ENCODE measurements around the gene NDP.

Gene NDP

DNA sequence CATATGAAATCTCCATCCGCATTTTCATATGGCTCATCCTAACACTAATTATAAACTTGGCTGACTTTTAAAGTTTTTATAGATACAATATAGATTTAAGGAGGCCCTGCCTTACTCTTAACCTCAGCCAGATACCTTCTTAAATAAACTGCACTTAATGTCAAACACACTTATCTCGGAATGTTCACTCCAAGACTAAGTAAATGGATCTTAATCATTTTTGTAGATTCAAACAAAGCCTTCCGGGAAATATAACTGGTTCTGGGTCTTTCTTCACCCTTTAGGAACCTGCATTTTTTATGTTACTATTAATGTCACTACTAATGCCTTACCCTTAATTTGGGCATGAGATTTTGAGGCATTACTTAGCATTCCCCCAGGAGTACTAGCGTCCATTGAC, 43.7 kb upstream of the NDP start:
- TF ChIP-seq, protein P1, sequence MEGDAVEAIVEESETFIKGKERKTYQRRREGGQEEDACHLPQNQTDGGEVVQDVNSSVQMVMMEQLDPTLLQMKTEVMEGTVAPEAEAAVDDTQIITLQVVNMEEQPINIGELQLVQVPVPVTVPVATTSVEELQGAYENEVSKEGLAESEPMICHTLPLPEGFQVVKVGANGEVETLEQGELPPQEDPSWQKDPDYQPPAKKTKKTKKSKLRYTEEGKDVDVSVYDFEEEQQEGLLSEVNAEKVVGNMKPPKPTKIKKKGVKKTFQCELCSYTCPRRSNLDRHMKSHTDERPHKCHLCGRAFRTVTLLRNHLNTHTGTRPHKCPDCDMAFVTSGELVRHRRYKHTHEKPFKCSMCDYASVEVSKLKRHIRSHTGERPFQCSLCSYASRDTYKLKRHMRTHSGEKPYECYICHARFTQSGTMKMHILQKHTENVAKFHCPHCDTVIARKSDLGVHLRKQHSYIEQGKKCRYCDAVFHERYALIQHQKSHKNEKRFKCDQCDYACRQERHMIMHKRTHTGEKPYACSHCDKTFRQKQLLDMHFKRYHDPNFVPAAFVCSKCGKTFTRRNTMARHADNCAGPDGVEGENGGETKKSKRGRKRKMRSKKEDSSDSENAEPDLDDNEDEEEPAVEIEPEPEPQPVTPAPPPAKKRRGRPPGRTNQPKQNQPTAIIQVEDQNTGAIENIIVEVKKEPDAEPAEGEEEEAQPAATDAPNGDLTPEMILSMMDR (IDR thresholded peaks at IDR 0.05; ENCODE audit: low read depth, low read length, missing control alignments): no peak
- no peak overlapping the region for H3K4me3 ChIP-seq (ENCODE audit: low read depth, low read length)
- in situ Hi-C loops (cut with HindIII; ENCODE audit: low pct_ligation_motif_present, low sequenced_read_pairs): no loop called here

DNA sequence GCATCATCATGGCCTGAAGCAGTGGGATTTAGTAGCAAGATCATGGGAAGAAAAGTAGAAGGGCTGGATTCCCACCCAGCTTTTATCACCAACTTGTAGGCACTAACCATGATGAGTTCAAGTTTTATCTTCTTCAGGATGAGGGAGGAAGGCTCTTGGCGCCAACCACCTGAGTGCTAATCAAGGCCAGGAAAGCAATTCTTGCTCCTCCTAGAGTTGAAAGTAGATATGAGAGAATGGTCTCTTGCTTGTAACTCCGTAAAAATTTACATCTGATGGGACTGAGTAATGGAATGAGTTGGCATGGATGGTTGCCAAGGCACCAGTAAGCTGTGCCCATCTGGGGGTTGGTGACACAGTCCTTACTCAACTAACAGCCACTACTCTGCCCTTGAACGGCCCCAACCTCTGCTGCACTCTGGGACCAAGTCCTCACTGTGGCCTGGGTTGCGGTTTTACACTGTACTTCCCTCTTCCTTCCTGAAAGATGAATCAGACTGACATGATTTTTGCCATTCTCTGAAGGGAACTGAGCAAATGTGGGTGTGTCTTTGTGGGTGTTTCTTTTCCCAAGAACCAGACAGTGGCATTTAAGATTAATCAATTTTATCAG, 39.4 kb upstream of the NDP start:
- Histone ChIP-seq H3K4me3 (ENCODE audit: low read depth, low read length) (no peak overlapping the region), H3K27ac (no peak overlapping the region), H3K36me3 (replicated peaks) (no peaks in the 10 kb centered on the region), H3K27me3 (replicated peaks) (no peaks in the 10 kb centered on the region)
- in situ Hi-C loops (cut with HindIII; ENCODE audit: low pct_ligation_motif_present, low sequenced_read_pairs): no loop called here
- peak; percentile 61 for DNase-seq
- TF ChIP-seq, protein P1 (IDR thresholded peaks at IDR 0.05; ENCODE audit: low read depth, low read length, missing control alignments): peak; percentile 11

More for the DNA sequence above, 43.7 kb upstream of the NDP start:
- Histone ChIP-seq H3K36me3 (replicated peaks) (no peaks in the 10 kb centered on the region), H3K27ac (no peak overlapping the region), H3K27me3 (replicated peaks) (no peaks in the 10 kb centered on the region)
- no peak for DNase-seq

DNA sequence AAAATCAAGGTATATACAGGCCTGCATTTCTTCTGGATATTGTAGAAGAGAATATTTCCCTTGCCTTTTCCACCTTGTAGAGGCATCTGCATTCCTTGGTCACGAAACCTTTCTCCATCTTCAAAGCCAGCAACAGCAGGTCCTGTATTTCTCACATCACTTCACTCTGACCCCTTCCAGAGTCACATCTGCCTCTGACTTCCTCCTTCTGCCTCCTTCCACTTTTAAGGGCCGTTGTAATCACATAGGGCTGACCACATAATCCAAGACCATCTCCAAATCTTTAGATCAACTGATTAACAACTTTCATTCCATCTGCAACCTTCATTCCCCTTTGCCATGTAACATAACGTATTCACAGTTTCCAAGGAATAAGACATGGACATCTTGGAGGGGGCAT, 38.3 kb upstream of the NDP start:
- no peaks in the 10 kb centered on the region for H3K27me3 ChIP-seq (replicated peaks)
- no peak overlapping the region for H3K4me3 ChIP-seq (ENCODE audit: low read depth, low read length)
- no peaks in the 10 kb centered on the region for H3K36me3 ChIP-seq (replicated peaks)
- no peak overlapping the region for H3K27ac ChIP-seq
- TF ChIP-seq, protein P1 (IDR thresholded peaks at IDR 0.05; ENCODE audit: low read depth, low read length, missing control alignments): no peak
- DNase-seq: no peak
- in situ Hi-C loops (cut with HindIII; ENCODE audit: low pct_ligation_motif_present, low sequenced_read_pairs): no loop called here

- Histone ChIP-seq H3K4me3 (ENCODE audit: low read depth, low read length) (no peak overlapping the region), H3K36me3 (replicated peaks) (no peaks in the 10 kb centered on the region), H3K27ac (no peak overlapping the region), H3K27me3 (replicated peaks) (no peaks in the 10 kb centered on the region)
- in situ Hi-C loops (cut with HindIII; ENCODE audit: low pct_ligation_motif_present, low sequenced_read_pairs): no loop called here
- no peak for DNase-seq
- TF ChIP-seq, protein P1 (IDR thresholded peaks at IDR 0.05; ENCODE audit: low read depth, low read length, missing control alignments): no peak
Observed at GRCh38 chrX:44010626-44011025, 37.4 kb upstream of the NDP start.

DNA sequence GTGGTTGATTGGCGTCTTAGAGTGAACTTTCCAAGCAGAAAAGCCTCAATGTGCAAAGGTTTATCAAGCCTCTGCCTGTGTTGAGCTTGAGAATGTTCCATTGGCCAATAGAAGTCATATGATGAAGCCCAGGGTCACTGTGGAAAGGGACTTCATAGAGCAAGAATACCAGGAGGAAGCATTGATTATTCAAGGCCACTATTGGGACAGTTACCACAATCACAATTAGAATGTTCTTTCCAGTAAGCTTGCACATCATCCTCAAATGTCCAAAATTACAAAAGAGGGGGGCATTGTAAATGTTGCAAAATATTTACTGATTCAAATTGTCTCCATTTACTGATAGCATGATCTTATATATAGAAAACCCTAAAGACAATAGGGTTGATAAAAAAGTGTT, 32.9 kb upstream of the NDP start:
- H3K27ac ChIP-seq: no peak overlapping the region
- H3K36me3 ChIP-seq (replicated peaks): no peaks in the 10 kb centered on the region
- in situ Hi-C loops (cut with HindIII; ENCODE audit: low pct_ligation_motif_present, low sequenced_read_pairs): no loop called here
- no peak for DNase-seq
- TF ChIP-seq, protein P1 (IDR thresholded peaks at IDR 0.05; ENCODE audit: low read depth, low read length, missing control alignments): no peak
- H3K27me3 ChIP-seq (replicated peaks): no peaks in the 10 kb centered on the region
- no peak overlapping the region for H3K4me3 ChIP-seq (ENCODE audit: low read depth, low read length)

DNA sequence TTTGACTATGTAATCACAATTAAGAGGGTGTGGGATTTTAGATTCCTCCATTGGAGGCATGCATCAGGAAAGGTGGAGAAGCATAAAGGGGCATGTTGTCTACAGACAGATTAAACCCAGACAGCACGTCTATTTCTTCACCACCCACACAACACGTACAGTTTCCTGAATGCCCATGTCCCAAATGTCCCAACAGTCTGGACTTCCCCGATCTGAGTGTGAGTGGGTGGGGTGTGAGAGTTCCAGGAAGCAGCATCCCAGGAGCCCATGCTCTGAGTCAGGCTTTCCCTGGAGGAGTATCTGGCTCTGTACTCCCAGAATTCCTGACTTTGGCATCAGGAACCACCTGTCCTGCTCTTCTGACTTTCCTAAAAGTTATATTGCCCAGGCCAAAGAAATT, 30.8 kb upstream of the NDP start:
- no peak overlapping the region for H3K4me3 ChIP-seq (ENCODE audit: low read depth, low read length)
- no peak for DNase-seq
- H3K36me3 ChIP-seq (replicated peaks): no peaks in the 10 kb centered on the region
- H3K27ac ChIP-seq: no peak overlapping the region
- TF ChIP-seq, protein P1 (IDR thresholded peaks at IDR 0.05; ENCODE audit: low read depth, low read length, missing control alignments): no peak
- in situ Hi-C loops (cut with HindIII; ENCODE audit: low pct_ligation_motif_present, low sequenced_read_pairs): no loop called here
- H3K27me3 ChIP-seq (replicated peaks): no peaks in the 10 kb centered on the region

All from brain microvascular endothelial cell (primary cell).